A673 (cell line): ENCODE measurements around the gene BTBD19.

Experiments
- EZH2 ChIP-seq: fragments of 200-600 bp; sonication (generic); IDR thresholded peaks from 2 replicates; pipeline ENCODE4 v1.6.1; 2017; ENCODE audit warnings: borderline replicate concordance, low read depth, mild to moderate bottlenecking, mixed read lengths, antibody characterized with exemption, low read length; ENCODE audit not compliant: poor library complexity, severe bottlenecking
- TF ChIP-seq, protein P1 (sequence below): fragments of 300-800, 200-600 bp; sonication (generic); conservative IDR thresholded peaks from 2 replicates; pipeline ENCODE4 v1.5.1; 2017; ENCODE audit warnings: low read depth, mild to moderate bottlenecking, antibody characterized with exemption, low read length, moderate library complexity, mixed read lengths

DNA sequence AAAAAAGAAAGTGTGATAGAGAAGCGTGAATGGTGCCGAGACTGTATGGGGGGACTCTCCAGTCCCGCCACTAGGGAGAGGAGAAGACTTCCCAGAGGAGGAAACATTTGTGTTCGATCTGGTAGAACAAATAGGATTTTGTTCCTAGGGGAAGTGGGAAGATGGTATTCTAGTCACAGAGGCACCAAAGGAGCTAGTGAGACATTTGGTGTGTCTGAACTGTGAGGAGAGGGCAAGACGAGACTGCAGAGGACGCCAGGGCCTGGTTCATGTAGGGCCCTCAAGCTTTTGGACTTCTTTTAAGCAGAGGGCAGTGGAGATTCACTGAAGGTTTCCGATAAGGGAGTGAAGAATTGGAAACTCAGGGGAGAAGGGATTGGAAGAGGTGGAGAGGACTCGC is 2.9 kb downstream of the BTBD19 start:
- TF ChIP-seq, protein P1, sequence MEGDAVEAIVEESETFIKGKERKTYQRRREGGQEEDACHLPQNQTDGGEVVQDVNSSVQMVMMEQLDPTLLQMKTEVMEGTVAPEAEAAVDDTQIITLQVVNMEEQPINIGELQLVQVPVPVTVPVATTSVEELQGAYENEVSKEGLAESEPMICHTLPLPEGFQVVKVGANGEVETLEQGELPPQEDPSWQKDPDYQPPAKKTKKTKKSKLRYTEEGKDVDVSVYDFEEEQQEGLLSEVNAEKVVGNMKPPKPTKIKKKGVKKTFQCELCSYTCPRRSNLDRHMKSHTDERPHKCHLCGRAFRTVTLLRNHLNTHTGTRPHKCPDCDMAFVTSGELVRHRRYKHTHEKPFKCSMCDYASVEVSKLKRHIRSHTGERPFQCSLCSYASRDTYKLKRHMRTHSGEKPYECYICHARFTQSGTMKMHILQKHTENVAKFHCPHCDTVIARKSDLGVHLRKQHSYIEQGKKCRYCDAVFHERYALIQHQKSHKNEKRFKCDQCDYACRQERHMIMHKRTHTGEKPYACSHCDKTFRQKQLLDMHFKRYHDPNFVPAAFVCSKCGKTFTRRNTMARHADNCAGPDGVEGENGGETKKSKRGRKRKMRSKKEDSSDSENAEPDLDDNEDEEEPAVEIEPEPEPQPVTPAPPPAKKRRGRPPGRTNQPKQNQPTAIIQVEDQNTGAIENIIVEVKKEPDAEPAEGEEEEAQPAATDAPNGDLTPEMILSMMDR, result no peak
- no peak for TF ChIP-seq EZH2
